Glomerular endothelial cell (primary cell): Measurements from ENCODE around the gene UBE2J2. TPM values are rescaled to one million over a fixed set of nuclear protein-coding genes. Genes with fewer than 3 reads are reported as not detected.

Experiments used
- total RNA-seq: library from RNA; depleted of rRNA; stranded (reverse); fragments of >200 nt; gene quantifications from 2 replicates; pipeline ENCODE4 v1.2.3, GENCODE V29; 2015

Gene UBE2J2
- total RNA-seq, 1 donor from 2014 or later = 80.3 TPM

Other genes with a start within 250 kb of the UBE2J2 start
- not detected in 2 replicates for gene RNF223, start 199.5 kb downstream of the UBE2J2 start, total RNA-seq
- 13.5 and 32.1 TPM in 2 replicates for gene C1orf159, start 157.8 kb downstream of the UBE2J2 start, total RNA-seq
- not detected in 2 replicates for gene TTLL10, start 100.0 kb downstream of the UBE2J2 start, total RNA-seq
- 0.58 TPM in 1 of 2 replicates, not detected in the other for gene TNFRSF18, start 67.3 kb downstream of the UBE2J2 start, total RNA-seq
- 5.6 and 58.5 TPM in 2 replicates for gene TNFRSF4, start 59.7 kb downstream of the UBE2J2 start, total RNA-seq
- gene SDF4, start 41.9 kb downstream of the UBE2J2 start, total RNA-seq = 272 and 308 TPM in 2 replicates
- gene B3GALT6, start 41.6 kb downstream of the UBE2J2 start, total RNA-seq = 47.9 and 63.4 TPM in 2 replicates
- gene C1QTNF12, start 27.1 kb downstream of the UBE2J2 start, total RNA-seq = 0.76 and 1.7 TPM in 2 replicates
- gene SCNN1D, start 6.6 kb upstream of the UBE2J2 start, total RNA-seq = 0.34 and 1.4 TPM in 2 replicates
- gene ACAP3, start 34.1 kb upstream of the UBE2J2 start, total RNA-seq = 33.6 and 62.4 TPM in 2 replicates
- gene PUSL1, start 34.7 kb upstream of the UBE2J2 start, total RNA-seq = 32.1 and 36.2 TPM in 2 replicates
- 104 and 110 TPM in 2 replicates for gene INTS11, start 50.8 kb upstream of the UBE2J2 start, total RNA-seq
- 46.5 and 56.5 TPM in 2 replicates for gene CPTP, start 50.9 kb upstream of the UBE2J2 start, total RNA-seq
- 0.35 TPM in 1 of 2 replicates, not detected in the other for gene TAS1R3, start 57.4 kb upstream of the UBE2J2 start, total RNA-seq
- gene DVL1, start 75.6 kb upstream of the UBE2J2 start, total RNA-seq = 56.5 and 56.9 TPM in 2 replicates
- 25.8 and 39.1 TPM in 2 replicates for gene MXRA8, start 84.7 kb upstream of the UBE2J2 start, total RNA-seq
- gene AURKAIP1, start 101.4 kb upstream of the UBE2J2 start, total RNA-seq = 145 and 181 TPM in 2 replicates
- gene CCNL2, start 125.5 kb upstream of the UBE2J2 start, total RNA-seq = 111 and 189 TPM in 2 replicates
- 125 and 128 TPM in 2 replicates for gene MRPL20, start 133.4 kb upstream of the UBE2J2 start, total RNA-seq
- 0.34 TPM in 1 of 2 replicates, not detected in the other for gene ANKRD65, start 147.4 kb upstream of the UBE2J2 start, total RNA-seq
- 21.4 and 34.8 TPM in 2 replicates for gene VWA1, start 161.8 kb upstream of the UBE2J2 start, total RNA-seq
- gene ATAD3C, start 175.8 kb upstream of the UBE2J2 start, total RNA-seq = not detected in 2 replicates
- 22.6 and 37.5 TPM in 2 replicates for gene ATAD3B, start 197.9 kb upstream of the UBE2J2 start, total RNA-seq
- gene ATAD3A, start 238.3 kb upstream of the UBE2J2 start, total RNA-seq = 48.3 and 54.5 TPM in 2 replicates